Upper lobe of right lung (tissue), 1 donor: ENCODE results near the gene ZNF385D. TPM values are rescaled to one million over a fixed set of nuclear protein-coding genes. Genes with fewer than 3 reads are reported as not detected.

Experiments
- ATAC-seq: fragments of 200-7000 bp; cut with Tn5 transposase; one replicate; pipeline ENCODE4 v1.9.1; 2020; ENCODE audit warnings: mild to moderate bottlenecking, moderate library complexity
- DNase-seq: peaks from one replicate; pipeline ENCODE4 v3.0.0-alpha.2; 2020
- H3K27ac ChIP-seq: fragments of 200-600 bp; one replicate; pipeline ENCODE4 v1.8.0; 2022
- H3K27me3 ChIP-seq: fragments of 200-600 bp; one replicate; pipeline ENCODE4 v1.8.0; 2022; ENCODE audit warnings: mild to moderate bottlenecking
- H3K36me3 ChIP-seq: fragments of 200-600 bp; one replicate; pipeline ENCODE4 v1.8.0; 2022
- H3K4me1 ChIP-seq: fragments of 200-600 bp; one replicate; pipeline ENCODE4 v1.8.0; 2022
- H3K4me3 ChIP-seq: fragments of 200-600 bp; one replicate; pipeline ENCODE4 v1.8.0; 2022; ENCODE audit warnings: mild to moderate bottlenecking
- H3K9me3 ChIP-seq: fragments of 200-600 bp; one replicate; pipeline ENCODE4 v1.8.0; 2022
- intact Hi-C: fragments of 100-400 bp; cut with DNase I; formaldehyde crosslinking; loops from one replicate; pipeline ENCODE4 v1.11.0; 2022
- total RNA-seq: library from RNA; stranded (reverse); fragmentation: NEBNext Ultra II Directional; extraction: Animal tissue kit (Norgen Biotek cat#: 25700); gene quantifications from one replicate; pipeline ENCODE4 v1.2.1, GENCODE V29; 2021
- TF ChIP-seq, protein P1 (sequence below): fragments of 200-600 bp; IDR thresholded peaks from one replicate; pipeline ENCODE4 v1.8.0; 2022; ENCODE audit warnings: antibody characterized with exemption
- donor health status: DM: no; HTN: yes; CAD: no; lungs with severe emphysema.

The ZNF385D gene
- total RNA-seq, 1 donor from 2014 or later = 9.4 TPM

DNA sequence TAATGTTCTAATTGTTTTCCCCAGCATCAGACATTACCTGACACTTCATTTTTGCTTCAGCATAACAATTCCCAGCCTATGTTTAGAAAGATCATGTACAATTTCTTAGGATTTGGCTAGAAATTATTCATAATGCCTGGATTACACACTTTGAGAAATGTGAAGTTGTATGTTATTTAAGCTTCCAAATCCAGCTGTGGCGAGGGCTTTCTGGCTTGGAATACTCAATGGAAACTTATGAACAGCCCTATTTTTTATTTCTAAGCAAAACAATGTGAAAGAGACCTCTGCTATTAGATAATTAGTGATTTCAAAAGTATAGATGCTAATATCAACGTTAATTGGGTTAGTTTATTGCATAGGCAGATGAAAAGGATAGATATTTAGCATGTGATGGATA is 341.6 kb downstream of the ZNF385D start:
- Histone ChIP-seq H3K36me3 (no peaks in the 10 kb centered on the region), H3K4me1 (no peaks in the 10 kb centered on the region), H3K4me3 (no peak overlapping the region), H3K9me3 (no peaks in the 10 kb centered on the region), H3K27ac (no peak overlapping the region), H3K27me3 (no peaks in the 10 kb centered on the region)
- no peak for DNase-seq
- no peak for ATAC-seq
- TF ChIP-seq, protein P1, sequence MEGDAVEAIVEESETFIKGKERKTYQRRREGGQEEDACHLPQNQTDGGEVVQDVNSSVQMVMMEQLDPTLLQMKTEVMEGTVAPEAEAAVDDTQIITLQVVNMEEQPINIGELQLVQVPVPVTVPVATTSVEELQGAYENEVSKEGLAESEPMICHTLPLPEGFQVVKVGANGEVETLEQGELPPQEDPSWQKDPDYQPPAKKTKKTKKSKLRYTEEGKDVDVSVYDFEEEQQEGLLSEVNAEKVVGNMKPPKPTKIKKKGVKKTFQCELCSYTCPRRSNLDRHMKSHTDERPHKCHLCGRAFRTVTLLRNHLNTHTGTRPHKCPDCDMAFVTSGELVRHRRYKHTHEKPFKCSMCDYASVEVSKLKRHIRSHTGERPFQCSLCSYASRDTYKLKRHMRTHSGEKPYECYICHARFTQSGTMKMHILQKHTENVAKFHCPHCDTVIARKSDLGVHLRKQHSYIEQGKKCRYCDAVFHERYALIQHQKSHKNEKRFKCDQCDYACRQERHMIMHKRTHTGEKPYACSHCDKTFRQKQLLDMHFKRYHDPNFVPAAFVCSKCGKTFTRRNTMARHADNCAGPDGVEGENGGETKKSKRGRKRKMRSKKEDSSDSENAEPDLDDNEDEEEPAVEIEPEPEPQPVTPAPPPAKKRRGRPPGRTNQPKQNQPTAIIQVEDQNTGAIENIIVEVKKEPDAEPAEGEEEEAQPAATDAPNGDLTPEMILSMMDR = no peak
- intact Hi-C loops = no loop called here

DNA sequence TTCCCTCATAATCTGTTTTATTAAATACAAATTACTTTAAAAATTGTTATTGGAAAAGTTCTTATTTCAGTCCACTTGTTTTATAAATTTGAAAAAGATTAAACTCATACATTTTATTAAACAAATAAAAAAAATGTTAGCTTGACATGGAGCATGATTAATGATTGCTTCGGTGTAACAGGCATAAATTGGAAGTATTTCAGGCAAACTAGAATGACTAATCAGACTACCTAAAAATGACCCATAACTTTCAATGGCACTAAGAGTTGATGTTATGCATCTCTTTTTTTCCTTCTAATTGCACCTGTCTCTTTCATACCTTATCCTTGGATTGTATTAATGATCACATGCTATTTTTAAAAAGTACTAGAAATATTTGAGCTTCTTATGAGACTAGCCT is 343.3 kb downstream of the ZNF385D start:
- Histone ChIP-seq H3K27me3 (no peaks in the 10 kb centered on the region), H3K27ac (no peak overlapping the region), H3K4me3 (no peak overlapping the region), H3K4me1 (no peaks in the 10 kb centered on the region), H3K9me3 (no peaks in the 10 kb centered on the region), H3K36me3 (no peaks in the 10 kb centered on the region)
- no peak for DNase-seq
- no peak for ATAC-seq
- intact Hi-C loops = no loop called here
- TF ChIP-seq, protein P1 = no peak

DNA sequence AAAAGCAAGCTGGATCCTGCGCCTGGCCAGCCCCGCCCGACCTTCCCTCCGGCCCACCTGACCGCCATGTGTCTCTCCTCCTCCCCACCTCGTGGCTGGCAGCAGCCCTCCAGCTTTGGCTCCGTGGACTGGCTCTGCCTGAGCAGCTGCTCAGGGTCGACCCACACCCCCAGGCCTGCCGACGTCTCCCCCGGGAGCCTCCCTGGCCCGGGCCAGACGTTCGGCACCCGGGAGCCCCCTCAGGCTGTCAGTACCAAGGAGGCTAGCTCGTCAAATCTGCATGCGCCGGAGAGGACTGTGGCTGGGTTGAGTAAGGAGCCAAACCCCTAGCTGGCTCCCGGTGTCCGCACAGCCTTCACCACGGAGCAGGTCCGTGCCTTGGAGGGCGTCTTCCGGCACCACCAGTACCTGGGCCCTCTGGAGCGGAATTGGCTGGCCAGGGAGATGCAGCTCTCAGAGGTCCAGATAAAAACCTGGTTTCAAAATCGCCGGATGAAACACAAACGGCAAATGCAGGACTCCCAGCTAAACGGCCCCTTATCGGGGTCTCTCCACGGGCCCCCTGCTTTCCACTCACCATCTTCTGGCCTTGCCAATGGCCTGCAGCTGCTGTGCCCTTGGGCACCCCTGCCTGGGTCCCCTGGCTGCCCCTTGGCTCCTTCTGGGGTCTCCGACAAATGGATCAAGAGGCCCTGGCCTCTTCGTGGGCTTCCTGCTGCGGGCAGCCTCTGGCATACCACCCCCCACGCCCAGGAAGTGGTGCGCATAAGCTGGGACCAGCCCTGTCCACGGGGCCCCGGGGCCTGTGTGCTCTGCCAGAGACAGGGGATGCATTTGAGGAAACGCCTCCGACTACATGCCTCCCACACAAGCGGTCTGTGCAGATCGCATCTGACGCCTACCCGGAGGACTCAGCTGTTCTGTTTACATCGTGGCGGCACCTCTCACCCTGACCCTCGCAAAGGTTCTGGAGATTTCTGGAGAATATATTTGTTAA is 345.0 kb downstream of the ZNF385D start:
- H3K36me3 ChIP-seq = no peaks in the 10 kb centered on the region
- H3K27me3 ChIP-seq = no peaks in the 10 kb centered on the region

DNA sequence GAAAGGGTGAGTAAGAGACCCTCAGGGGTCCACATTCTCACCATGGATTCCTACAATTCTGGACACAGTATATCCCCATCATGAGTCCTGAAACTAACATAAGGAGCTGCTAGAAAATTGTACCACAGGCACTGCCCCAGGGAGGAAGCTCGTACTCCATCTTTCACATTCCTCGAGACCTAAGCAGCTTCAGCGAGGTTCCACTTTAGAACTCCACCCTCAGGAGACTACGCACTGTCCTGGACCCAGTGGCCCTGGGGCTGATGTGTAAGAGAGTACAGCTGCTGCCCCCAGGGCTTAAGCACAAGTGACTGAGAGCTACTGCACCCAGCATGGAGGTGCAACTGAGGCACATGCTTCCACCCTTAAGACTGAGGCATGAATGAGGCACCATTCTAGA is 352.5 kb downstream of the ZNF385D start:
- H3K4me3 ChIP-seq = no peak overlapping the region
- H3K9me3 ChIP-seq = no peaks in the 10 kb centered on the region
- H3K27me3 ChIP-seq = no peaks in the 10 kb centered on the region
- TF ChIP-seq, protein P1 = no peak
- H3K27ac ChIP-seq = no peak overlapping the region
- H3K4me1 ChIP-seq = no peaks in the 10 kb centered on the region
- no peaks in the 10 kb centered on the region for H3K36me3 ChIP-seq
- intact Hi-C loops = no loop called here
- DNase-seq (no peak), ATAC-seq (no peak)

More for the DNA sequence above, 345.0 kb downstream of the ZNF385D start:
- no peak overlapping the region for H3K4me3 ChIP-seq
- TF ChIP-seq, protein P1 = no peak
- peak; percentile 22 for ATAC-seq
- DNase-seq = peak; percentile 53
- H3K9me3 ChIP-seq = no peaks in the 10 kb centered on the region
- intact Hi-C loops = no loop called here
- H3K27ac ChIP-seq = no peak overlapping the region
- no peaks in the 10 kb centered on the region for H3K4me1 ChIP-seq

DNA sequence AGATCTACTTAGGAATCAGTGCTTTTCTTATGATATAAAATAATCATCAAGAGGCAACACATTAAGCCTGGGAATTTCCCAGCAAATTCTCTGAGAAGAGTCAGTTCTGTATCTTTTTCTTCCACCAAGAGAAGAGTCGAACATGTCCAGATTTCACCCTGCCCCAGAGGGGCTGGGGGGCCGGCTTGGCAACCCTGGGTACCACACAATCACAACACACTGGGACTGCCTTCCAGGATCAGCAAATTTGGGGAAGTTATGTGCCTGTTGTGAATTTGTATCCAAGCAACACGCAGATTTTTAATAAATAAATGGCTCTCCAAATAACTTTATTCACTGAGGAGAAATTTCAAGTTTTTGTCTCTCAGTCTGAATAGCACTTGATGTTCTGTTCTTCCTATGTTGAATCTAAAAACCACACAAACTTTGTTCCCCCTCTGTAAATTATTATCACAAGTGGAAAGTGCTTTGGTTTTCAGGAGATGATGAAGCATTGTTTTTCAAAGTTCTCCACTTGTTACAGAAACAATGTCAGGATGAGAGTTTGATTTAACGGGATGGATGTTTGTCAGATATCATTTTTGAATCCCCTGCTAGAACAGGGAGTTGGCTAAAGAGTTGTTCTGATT is 357.2 kb downstream of the ZNF385D start:
- ATAC-seq (no peak), DNase-seq (no peak)
- no peaks in the 10 kb centered on the region for H3K9me3 ChIP-seq
- TF ChIP-seq, protein P1 = no peak
- no peaks in the 10 kb centered on the region for H3K4me1 ChIP-seq
- no peak overlapping the region for H3K27ac ChIP-seq
- intact Hi-C loops = no loop called here
- H3K27me3 ChIP-seq = no peaks in the 10 kb centered on the region
- no peak overlapping the region for H3K4me3 ChIP-seq
- H3K36me3 ChIP-seq = no peaks in the 10 kb centered on the region
